Epithelial cell of proximal tubule (primary cell): ENCODE data around the gene AKAP13. TPM values are rescaled to one million over a fixed set of nuclear protein-coding genes. Genes with fewer than 3 reads are reported as not detected.

Experiments used
- DNase-seq: peaks from one replicate; pipeline ENCODE4 v3.0.0-alpha.2; 2011; ENCODE audit warnings: low read depth
- H3K4me3 ChIP-seq: 2 replicates; pipeline ENCODE4 v1.5.1; 2011; ENCODE audit warnings: low read depth, mild to moderate bottlenecking, low read length
- CTCF ChIP-seq: conservative IDR thresholded peaks from 2 replicates; pipeline ENCODE4 v1.5.1; 2012; ENCODE audit warnings: low read depth, mild to moderate bottlenecking, low read length
- total RNA-seq: library from RNA; depleted of rRNA; stranded (reverse); fragments of >200 nt; gene quantifications from 2 replicates; pipeline ENCODE4 v1.2.3, GENCODE V29; 2015

The AKAP13 gene
- total RNA-seq, 1 donor from 2014 or later, result 40.9 TPM

GRCh38 chr15:85607141-85607806, 226.9 kb downstream of the AKAP13 start:
- no peak for TF ChIP-seq CTCF
- no peak for DNase-seq
- no peak overlapping the region for H3K4me3 ChIP-seq

GRCh38 chr15:85607842-85608241, 227.4 kb downstream of the AKAP13 start:
- no peak for TF ChIP-seq CTCF
- no peak for DNase-seq
- H3K4me3 ChIP-seq, result no peak overlapping the region

- no peak overlapping the region for H3K4me3 ChIP-seq
- no peak for DNase-seq
- TF ChIP-seq CTCF, result no peak
Observed at GRCh38 chr15:85609492-85609891, 229.1 kb downstream of the AKAP13 start.

GRCh38 chr15:85611361-85611760, 231.0 kb downstream of the AKAP13 start:
- TF ChIP-seq CTCF, result no peak
- no peak for DNase-seq
- no peak overlapping the region for H3K4me3 ChIP-seq

GRCh38 chr15:85614059-85614458, 233.7 kb downstream of the AKAP13 start:
- no peak for DNase-seq

GRCh38 chr15:85615930-85616329, 235.5 kb downstream of the AKAP13 start:
- no peak for DNase-seq
- H3K4me3 ChIP-seq, result no peak overlapping the region
- peak; percentile 61 for TF ChIP-seq CTCF

More at GRCh38 chr15:85614059-85614458, 233.7 kb downstream of the AKAP13 start:
- no peak overlapping the region for H3K4me3 ChIP-seq
- TF ChIP-seq CTCF, result no peak

- no peak for TF ChIP-seq CTCF
- H3K4me3 ChIP-seq, result no peak overlapping the region
- no peak for DNase-seq
Observed at GRCh38 chr15:85616549-85617110, 236.2 kb downstream of the AKAP13 start.
